SK-N-SH (cell line): ENCODE data around the gene ETAA1. TPM values are rescaled to one million over a fixed set of nuclear protein-coding genes. Genes with fewer than 3 reads are reported as not detected.

Experiments used
- CTCF ChIA-PET: fragments of 300-600, 350-600 bp; formaldehyde crosslinking; extraction: SDS; loops from one replicate; lab custom pipeline; 2021; lab: Yijun Ruan, JAX
- POLR2A ChIA-PET: fragments of 350-600 bp; sonication (Branson Sonifier 250); formaldehyde crosslinking; extraction: SDS; loops from one replicate; lab custom pipeline; 2020; ENCODE audit warnings: antibody characterized with exemption, inconsistent platforms; lab: Yijun Ruan, JAX
- DNase-seq: peaks from one replicate; pipeline ENCODE4 v3.0.0; 2012
- H2AFZ ChIP-seq: fragments of 200-600 bp; sonication (generic); 2 replicates; pipeline ENCODE4 v1.8.1; 2016; ENCODE audit warnings: antibody characterized with exemption, mild to moderate bottlenecking, low read depth
- H3F3A ChIP-seq: fragments of 200-600 bp; sonication (generic); replicated peaks from 2 replicates; pipeline ENCODE3; 2016; ENCODE audit warnings: antibody characterized with exemption, mild to moderate bottlenecking; ENCODE audit not compliant: insufficient read depth
- H3K27ac ChIP-seq, 2 experiments: fragments of 200-500 bp in 1 of 2; fragments of 200-600 bp in 1 of 2; sonication (Bioruptor generic) in 1 of 2; sonication (generic), shearing (Covaris generic) in 1 of 2; 2 replicates each; pipeline versions ENCODE4 v1.5.1 to v1.6.1; 2014 to 2016; ENCODE audit warnings: low read depth in 2 of 2, inconsistent platforms in 1 of 2, low read length in 1 of 2, mild to moderate bottlenecking in 1 of 2, mixed read lengths in 1 of 2
- H3K27me3 ChIP-seq: fragments of 200-600 bp; sonication (generic), shearing (Covaris generic); 2 replicates; pipeline ENCODE4 v1.6.1; 2016; ENCODE audit warnings: mixed run types; ENCODE audit not compliant: insufficient read depth
- H3K36me3 ChIP-seq, 2 experiments: fragments of 200-500 bp in 1 of 2; fragments of 200-600 bp in 1 of 2; sonication (Bioruptor generic) in 1 of 2; sonication (generic) in 1 of 2; replicated peaks in 1 of 2; 2 replicates each; pipeline versions ENCODE3 to v1.5.1; 2014 to 2016; ENCODE audit warnings: low read length in 1 of 2, mild to moderate bottlenecking in 1 of 2; ENCODE audit not compliant: insufficient read depth in 2 of 2, control insufficient read depth in 1 of 2
- H3K4me1 ChIP-seq, 2 experiments: fragments of 200-500 bp in 1 of 2; fragments of 200-600 bp in 1 of 2; sonication (Bioruptor generic) in 1 of 2; sonication (generic), shearing (Covaris generic) in 1 of 2; 2 replicates each; pipeline versions ENCODE4 v1.5.1 to v1.6.1; 2014 to 2016; ENCODE audit warnings: low read depth in 1 of 2, low read length in 1 of 2, mixed run types in 1 of 2; ENCODE audit not compliant: insufficient read depth in 2 of 2, control insufficient read depth in 1 of 2
- H3K4me2 ChIP-seq: fragments of 200-600 bp; sonication (generic), shearing (Covaris generic); 2 replicates; pipeline ENCODE4 v1.6.1; 2017; ENCODE audit warnings: mixed run types
- H3K4me3 ChIP-seq, 2 experiments: fragments of 200-500 bp in 1 of 2; fragments of 200-600 bp in 1 of 2; sonication (Bioruptor generic) in 1 of 2; sonication (generic), shearing (Covaris generic) in 1 of 2; 2 replicates each; pipeline versions ENCODE4 v1.5.1 to v1.8.1; 2014 to 2016; ENCODE audit warnings: low read depth in 2 of 2, inconsistent platforms in 1 of 2, low read length in 1 of 2, mild to moderate bottlenecking in 1 of 2, mixed read lengths in 1 of 2, moderate library complexity in 1 of 2
- H3K79me2 ChIP-seq: fragments of 200-600 bp; sonication (generic); 2 replicates; pipeline ENCODE4 v1.8.1; 2017; ENCODE audit warnings: mild to moderate bottlenecking; ENCODE audit not compliant: insufficient read depth
- H3K9ac ChIP-seq: fragments of 200-600 bp; sonication (generic); 2 replicates; pipeline ENCODE4 v1.6.1; 2017; ENCODE audit warnings: mixed run types
- H3K9me2 ChIP-seq: fragments of 200-600 bp; sonication (generic); 2 replicates; pipeline ENCODE4 v1.6.1; 2017; ENCODE audit warnings: mixed run types
- H3K9me3 ChIP-seq: fragments of 200-600 bp; sonication (generic); 2 replicates; pipeline ENCODE4 v1.6.1; 2017; ENCODE audit warnings: mixed run types, mild to moderate bottlenecking, moderate library complexity
- H4K20me1 ChIP-seq: fragments of 200-600 bp; sonication (generic); 2 replicates; pipeline ENCODE4 v1.6.1; 2017; ENCODE audit warnings: mild to moderate bottlenecking, mixed run types; ENCODE audit not compliant: insufficient read depth
- CHD2 ChIP-seq: fragments of 150-350 bp; IDR thresholded peaks from 2 replicates; pipeline ENCODE4 v1.6.1; 2018; ENCODE audit warnings: low read length; ENCODE audit not compliant: partially characterized antibody
- CTCF ChIP-seq: fragments of 200-600 bp; sonication (generic); IDR thresholded peaks from 2 replicates; pipeline ENCODE4 v1.6.1; 2017; ENCODE audit warnings: antibody characterized with exemption, mild to moderate bottlenecking, moderate library complexity
- EP300 ChIP-seq, 2 experiments: IDR thresholded peaks; 2 replicates each; pipeline versions ENCODE4 v1.4.0 to v1.6.1; 2012; ENCODE audit warnings: borderline replicate concordance in 1 of 2, low read depth in 1 of 2, low read length in 1 of 2
- FOXM1 ChIP-seq: IDR thresholded peaks from 2 replicates; pipeline ENCODE4 v1.4.0; 2012; ENCODE audit warnings: low read depth, mild to moderate bottlenecking
- GABPA ChIP-seq: IDR thresholded peaks from 2 replicates; pipeline ENCODE4 v1.4.0; 2012; ENCODE audit warnings: low read depth, mild to moderate bottlenecking
- IRF3 ChIP-seq: fragments of 150-350 bp; IDR thresholded peaks from 2 replicates; pipeline ENCODE4 v1.6.1; 2016; ENCODE audit warnings: mild to moderate bottlenecking, low read depth, low read length
- MAX ChIP-seq: IDR thresholded peaks from 2 replicates; pipeline ENCODE4 v1.4.0; 2012; ENCODE audit warnings: low read depth
- MEF2A ChIP-seq: IDR thresholded peaks from 2 replicates; pipeline ENCODE4 v1.4.0; 2012; ENCODE audit warnings: low read depth, borderline replicate concordance
- NRF1 ChIP-seq: IDR thresholded peaks from 2 replicates; pipeline ENCODE4 v1.6.1; 2012; ENCODE audit warnings: low read depth, mild to moderate bottlenecking, low read length
- RAD21 ChIP-seq: IDR thresholded peaks from 2 replicates; pipeline ENCODE4 v1.6.1; 2012; ENCODE audit warnings: mild to moderate bottlenecking, low read length
- REST ChIP-seq: IDR thresholded peaks from 2 replicates; pipeline ENCODE4 v1.6.1; 2012; ENCODE audit warnings: mild to moderate bottlenecking, low read depth, low read length, moderate library complexity
- SIN3A ChIP-seq: IDR thresholded peaks from 2 replicates; pipeline ENCODE4 v1.6.1; 2012; ENCODE audit warnings: low read depth, mild to moderate bottlenecking, low read length, moderate library complexity, borderline replicate concordance
- TEAD4 ChIP-seq: IDR thresholded peaks from 2 replicates; pipeline ENCODE4 v1.4.0; 2012; ENCODE audit warnings: mild to moderate bottlenecking, borderline replicate concordance; ENCODE audit not compliant: insufficient read depth
- USF1 ChIP-seq: IDR thresholded peaks from 2 replicates; pipeline ENCODE4 v1.4.0; 2012; ENCODE audit warnings: low read depth, borderline replicate concordance
- USF2 ChIP-seq: fragments of 150-350 bp; IDR thresholded peaks from 2 replicates; pipeline ENCODE4 v1.6.1; 2017; ENCODE audit warnings: antibody characterized with exemption, low read length, low read depth, borderline replicate concordance
- WGBS: methylation state at CpG from one replicate; pipeline ENCODE4 v1.1.6; 2017; ENCODE audit warnings: low lambda C conversion rate; 5-methylcytosine and 5-hydroxymethylcytosine counted together
- polyA plus RNA-seq, 3 experiments: library from polyadenylated mRNA; depleted of rRNA; stranded (reverse); fragments of >200 nt; gene quantifications; 2 replicates each; pipeline ENCODE4 v1.2.3, GENCODE V29; 2012

The ETAA1 gene
- polyA plus RNA-seq, 1 of the 3 experiments (the other 2 are of a cell fraction): 6.8 TPM

GRCh38 chr2:67414867-67415266, 17.7 kb downstream of the ETAA1 start:
- H3K4me3 ChIP-seq: no peak overlapping the region
- TF ChIP-seq NRF1 (no peak), IRF3 (no peak), TEAD4 (no peak), CHD2 (no peak), MEF2A (no peak), FOXM1 (no peak), USF1 (no peak), REST (no peak), USF2 (no peak), CTCF (no peak), EP300 (IDR thresholded peaks at IDR 0.05; ENCODE audit: borderline replicate concordance in 1 of 2, low read depth in 1 of 2, low read length in 1 of 2) (no peak), GABPA (no peak), RAD21 (no peak), SIN3A (no peak), MAX (no peak)
- no peaks in the 10 kb centered on the region for H4K20me1 ChIP-seq
- ChIA-PET POLR2A (no interaction called here), CTCF (interaction anchor here (1.4 to 1.5 kb wide), 2 partner anchors 236 to 426 kb away, joined by 3 to 4 read pairs; no protein-coding TSS in a partner anchor)
- no peaks in the 10 kb centered on the region for H3K9me2 ChIP-seq
- H3F3A ChIP-seq: peaks cover 4% of the 10 kb centered on the region
- peaks cover 18 to 21% of the 10 kb centered on the region in 2 experiments for H3K36me3 ChIP-seq
- no peak overlapping the region for H3K4me2 ChIP-seq
- no peaks in the 10 kb centered on the region for H3K9me3 ChIP-seq
- H3K4me1 ChIP-seq: peaks cover 0 to 6% of the 10 kb centered on the region in 2 experiments; a peak in 1 of 4 replicates
- H2AFZ ChIP-seq: no peak overlapping the region
- DNase-seq: no peak
- H3K27me3 ChIP-seq: no peaks in the 10 kb centered on the region
- no peak overlapping the region for H3K27ac ChIP-seq
- H3K79me2 ChIP-seq: no peaks in the 10 kb centered on the region
- H3K9ac ChIP-seq: no peak overlapping the region
- WGBS: 84% methylated on average over 2 of the region's 2 CpGs
